ENCODE results near the gene PCCB. TPM values are rescaled to one million over a fixed set of nuclear protein-coding genes. Genes with fewer than 3 reads are reported as not detected.

Gene PCCB
- total RNA-seq, 2 donors from 2014 or later: 54.9 to 65.1 TPM

Other genes with a start within 250 kb of the PCCB start
- gene MSL2, start 54.0 kb upstream of the PCCB start, total RNA-seq: 10 to 100 TPM; 35.1 to 45.7 TPM

Data from endodermal cell (in vitro differentiated cells).